ENCODE measurements around the gene RYK. TPM values are rescaled to one million over a fixed set of nuclear protein-coding genes. Genes with fewer than 3 reads are reported as not detected.

RYK gene
- total and polyA plus RNA-seq, 8 donors: 15.8 to 128 (median 42.8) TPM

GRCh38 chr3:134255404-134255803 is 4.7 kb upstream of the RYK start:
- no peaks in the 10 kb centered on the region for H3K27me3 ChIP-seq
- intact Hi-C loops (cut with DNase I; ENCODE audit: low total_unique reads): no loop called here
- no peaks in the 10 kb centered on the region for H3K9me3 ChIP-seq
- no peak overlapping the region for H3K27ac ChIP-seq
- no peak for TF ChIP-seq POLR2A (IDR thresholded peaks at IDR 0.05)
- TF ChIP-seq POLR2AphosphoS5 (IDR thresholded peaks at IDR 0.05): no peak
- no peak for TF ChIP-seq EP300 (IDR thresholded peaks at IDR 0.05)
- TF ChIP-seq CTCF (IDR thresholded peaks at IDR 0.05): no peak
- no peak overlapping the region for H3K4me3 ChIP-seq
- DNase-seq: no peak
- H3K4me1 ChIP-seq: peaks cover 0 to 17% (median 12%) of the 10 kb centered on the region in 4 donors
- H3K36me3 ChIP-seq: no peaks in the 10 kb centered on the region

- no peak for DNase-seq
- TF ChIP-seq POLR2AphosphoS5 (IDR thresholded peaks at IDR 0.05): no peak
- no peak for TF ChIP-seq EP300 (IDR thresholded peaks at IDR 0.05)
- TF ChIP-seq POLR2A (IDR thresholded peaks at IDR 0.05): no peak
- no peak for TF ChIP-seq CTCF (IDR thresholded peaks at IDR 0.05)
- no peak overlapping the region for H3K27ac ChIP-seq
- H3K9me3 ChIP-seq: no peaks in the 10 kb centered on the region
- WGBS, 5 donors: 68 to 87% (median 81%) methylated on average over 1 of the region's 1 CpG
- no peak overlapping the region for H3K4me3 ChIP-seq
- H3K4me1 ChIP-seq: peaks cover 13 to 29% (median 20%) of the 10 kb centered on the region in 4 donors
- intact Hi-C loops (cut with DNase I; ENCODE audit: low total_unique reads): no loop called here
- no peaks in the 10 kb centered on the region for H3K36me3 ChIP-seq
- H3K27me3 ChIP-seq: no peaks in the 10 kb centered on the region
Observed at GRCh38 chr3:134253475-134254226, 3.0 kb upstream of the RYK start.

- H3K27ac ChIP-seq: peak overlapping the region in 1 of 5 donors; percentile 52
- H3K4me1 ChIP-seq: peaks cover 15 to 38% (median 25%) of the 10 kb centered on the region in 4 donors
- no peaks in the 10 kb centered on the region for H3K36me3 ChIP-seq
- no peaks in the 10 kb centered on the region for H3K9me3 ChIP-seq
- no peaks in the 10 kb centered on the region for H3K27me3 ChIP-seq
- WGBS, 5 donors: 74 to 89% (median 87%) methylated on average over 7 of the region's 7 CpGs
- intact Hi-C loops (cut with DNase I; ENCODE audit: low total_unique reads): no loop called here
- no peak for DNase-seq
- TF ChIP-seq POLR2AphosphoS5 (IDR thresholded peaks at IDR 0.05) (no peak), POLR2A (IDR thresholded peaks at IDR 0.05) (no peak), CTCF (IDR thresholded peaks at IDR 0.05) (no peak), EP300 (IDR thresholded peaks at IDR 0.05) (no peak)
- H3K4me3 ChIP-seq: no peak overlapping the region
Observed at GRCh38 chr3:134252766-134253165, 2.1 kb upstream of the RYK start.

GRCh38 chr3:134251731-134252391 is 1.2 kb upstream of the RYK start:
- intact Hi-C loops (cut with DNase I; ENCODE audit: low total_unique reads): no loop called here
- Histone ChIP-seq H3K4me1 (peaks cover 15 to 45% (median 32%) of the 10 kb centered on the region in 4 donors), H3K9me3 (no peaks in the 10 kb centered on the region), H3K36me3 (no peaks in the 10 kb centered on the region), H3K27me3 (no peaks in the 10 kb centered on the region), H3K27ac (peak overlapping the region in 3 of 5 donors; percentile 6 to 95 (median 52)), H3K4me3 (no peak overlapping the region)
- no peak for DNase-seq
- TF ChIP-seq EP300 (IDR thresholded peaks at IDR 0.05) (no peak), CTCF (IDR thresholded peaks at IDR 0.05) (no peak), POLR2AphosphoS5 (IDR thresholded peaks at IDR 0.05) (no peak), POLR2A (IDR thresholded peaks at IDR 0.05) (no peak)
- 69 to 81% (median 76%) methylated on average over 21 to 22 of the region's 22 CpGs for WGBS, 5 donors
